GM13977 (cell line): ENCODE results near the gene HID1.
A peak's percentile ranks its signal among the peaks of the same experiment; 100 is the strongest.

Source experiments
- DNase-seq: peaks from one replicate; pipeline ENCODE4 v3.0.0; 2012; ENCODE audit warnings: low spot score
- in situ Hi-C: fragments of 300-500 bp; cut with MboI; formaldehyde crosslinking; loops from one replicate; pipeline ENCODE4 v1.12.0; 2022; ENCODE audit warnings: low sequenced_read_pairs, low pct_unique_long_range_greater_than_20kb, mixed read lengths, inconsistent platforms; ENCODE audit not compliant: unreplicated experiment
- TF ChIP-seq, protein P1 (sequence below): IDR thresholded peaks from 2 replicates; pipeline ENCODE4 v1.5.1; 2012; ENCODE audit warnings: mild to moderate bottlenecking, control low read depth; ENCODE audit not compliant: insufficient read depth; ENCODE audit errors: extremely low read depth, missing control alignments

Gene HID1

DNA sequence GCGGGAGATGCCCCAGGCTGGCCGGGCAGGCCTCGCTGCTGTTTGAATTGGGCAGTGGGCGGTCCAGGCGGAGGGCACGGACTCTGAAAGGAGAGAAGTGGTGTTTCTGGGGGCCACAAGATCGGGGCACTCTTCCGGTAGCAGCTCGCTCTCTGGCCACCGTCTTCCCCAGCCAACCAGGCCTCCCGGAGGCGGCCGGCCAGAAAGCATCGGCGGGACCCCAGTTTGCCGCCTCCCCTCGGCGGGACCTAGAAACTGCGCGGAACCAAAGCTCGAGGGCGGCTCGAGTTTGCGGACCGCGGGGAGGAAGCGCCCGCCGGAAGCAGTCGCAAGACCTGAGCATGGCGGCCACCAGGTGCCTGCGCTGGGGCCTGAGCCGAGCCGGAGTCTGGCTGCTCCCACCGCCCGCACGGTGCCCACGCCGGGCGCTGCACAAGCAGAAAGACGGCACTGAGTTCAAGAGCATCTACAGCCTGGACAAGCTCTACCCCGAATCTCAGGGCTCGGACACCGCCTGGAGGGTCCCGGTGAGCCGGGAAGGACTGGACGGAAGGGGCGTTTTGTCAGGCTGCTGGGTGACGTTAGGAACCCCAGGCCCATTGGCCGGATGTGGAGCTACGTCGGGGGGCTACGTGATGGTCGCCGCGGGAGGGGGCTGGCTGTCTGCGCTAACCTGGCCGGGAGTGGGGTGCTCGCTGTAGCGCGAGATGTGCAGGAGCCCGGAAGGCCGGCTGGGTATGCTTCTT, 40.0 kb upstream of the HID1 start, which contains the start of gene MRPL58:
Gene MRPL58 (plus strand): TSS at position 325 of the 746 bp plus-strand sequence. CDS start 17 bp downstream, at position 342.
- in situ Hi-C loops = no loop called here
- TF ChIP-seq, protein P1, sequence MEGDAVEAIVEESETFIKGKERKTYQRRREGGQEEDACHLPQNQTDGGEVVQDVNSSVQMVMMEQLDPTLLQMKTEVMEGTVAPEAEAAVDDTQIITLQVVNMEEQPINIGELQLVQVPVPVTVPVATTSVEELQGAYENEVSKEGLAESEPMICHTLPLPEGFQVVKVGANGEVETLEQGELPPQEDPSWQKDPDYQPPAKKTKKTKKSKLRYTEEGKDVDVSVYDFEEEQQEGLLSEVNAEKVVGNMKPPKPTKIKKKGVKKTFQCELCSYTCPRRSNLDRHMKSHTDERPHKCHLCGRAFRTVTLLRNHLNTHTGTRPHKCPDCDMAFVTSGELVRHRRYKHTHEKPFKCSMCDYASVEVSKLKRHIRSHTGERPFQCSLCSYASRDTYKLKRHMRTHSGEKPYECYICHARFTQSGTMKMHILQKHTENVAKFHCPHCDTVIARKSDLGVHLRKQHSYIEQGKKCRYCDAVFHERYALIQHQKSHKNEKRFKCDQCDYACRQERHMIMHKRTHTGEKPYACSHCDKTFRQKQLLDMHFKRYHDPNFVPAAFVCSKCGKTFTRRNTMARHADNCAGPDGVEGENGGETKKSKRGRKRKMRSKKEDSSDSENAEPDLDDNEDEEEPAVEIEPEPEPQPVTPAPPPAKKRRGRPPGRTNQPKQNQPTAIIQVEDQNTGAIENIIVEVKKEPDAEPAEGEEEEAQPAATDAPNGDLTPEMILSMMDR = peak; percentile 30
- peak; percentile 94 for DNase-seq

DNA sequence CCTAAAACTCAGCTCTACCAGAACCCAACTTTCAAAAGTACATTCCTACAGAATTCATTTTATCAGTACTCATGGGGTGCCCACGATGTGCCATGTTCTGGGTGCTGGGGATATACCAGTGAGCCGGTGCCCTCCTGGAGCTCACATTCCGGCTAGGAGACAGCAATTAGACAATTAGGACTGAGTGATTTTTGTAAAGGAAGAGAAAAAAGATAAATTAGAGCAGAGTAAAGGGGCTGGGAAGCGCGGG, 39.5 kb upstream of the HID1 start:
- no peak for DNase-seq
- in situ Hi-C loops = no loop called here
- TF ChIP-seq, protein P1 = no peak

DNA sequence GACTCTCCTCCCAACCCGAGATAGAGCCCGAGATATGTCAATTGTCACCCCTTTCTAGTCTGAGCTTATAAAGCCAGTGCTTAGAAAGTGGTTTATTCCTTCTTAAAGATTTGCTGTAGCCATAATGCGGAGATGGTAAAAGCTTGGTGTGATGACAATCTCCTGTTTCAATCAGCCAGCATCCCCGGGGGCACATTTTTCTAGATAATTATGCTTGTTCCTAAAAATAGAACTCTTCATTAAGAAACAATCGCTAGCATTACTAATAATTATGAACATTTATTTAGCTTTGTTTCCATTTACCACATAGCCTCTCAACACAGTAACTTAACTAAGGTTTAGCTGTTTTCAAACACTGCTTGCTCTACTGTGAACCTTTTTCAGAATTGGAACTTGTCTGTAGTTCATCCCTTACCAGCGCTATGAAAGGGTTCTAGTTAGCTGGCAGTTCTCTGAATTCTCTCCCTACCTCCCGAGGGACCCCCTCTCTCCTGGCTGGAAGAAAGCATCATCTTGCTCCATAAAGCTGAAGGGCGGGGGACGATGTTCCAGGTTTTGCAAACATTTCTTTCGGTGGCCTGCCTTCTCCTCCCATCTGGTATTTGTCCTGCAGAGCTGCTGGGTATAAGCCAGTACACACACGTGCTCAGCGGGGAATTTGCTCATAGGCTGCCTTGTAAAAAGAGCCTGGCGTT, 39.0 kb upstream of the HID1 start:
- peak; percentile 14 for DNase-seq
- TF ChIP-seq, protein P1 = no peak
- in situ Hi-C loops = no loop called here

DNA sequence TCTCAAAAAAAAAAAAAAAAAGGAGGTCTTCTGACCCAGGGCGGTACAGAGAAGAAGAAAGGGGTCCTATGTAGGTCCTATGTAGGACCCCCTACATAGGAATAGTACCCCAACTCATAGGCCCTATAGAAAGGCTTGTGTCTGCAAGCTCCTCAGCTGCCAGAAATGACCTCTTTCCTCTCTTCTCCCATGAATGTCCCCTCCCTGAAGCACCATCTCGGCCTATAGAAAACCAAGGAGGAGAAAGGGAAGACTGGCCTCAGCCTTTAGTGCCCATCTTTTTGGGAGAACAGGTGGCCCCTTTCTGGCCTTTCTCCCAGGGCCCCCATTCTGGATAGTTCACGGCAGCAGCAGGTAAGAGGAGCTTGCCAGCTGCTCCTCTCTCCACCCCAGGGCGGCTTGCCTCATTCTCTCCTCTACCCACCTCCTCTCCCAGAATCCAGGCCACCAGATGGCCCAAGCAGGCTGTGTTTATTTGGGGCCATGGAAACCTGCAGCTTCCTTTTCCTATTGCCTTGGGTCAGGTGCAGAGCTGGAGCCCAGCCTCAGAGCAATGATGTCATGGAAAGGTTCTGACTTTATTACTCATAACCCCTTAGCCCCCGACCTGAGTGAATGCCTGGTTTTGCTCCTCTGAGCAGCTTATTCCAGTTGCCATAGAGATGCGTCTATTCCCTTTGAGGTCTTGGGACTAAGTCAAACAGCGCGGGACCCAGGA, 38.3 kb upstream of the HID1 start:
- DNase-seq = peak; percentile 16
- TF ChIP-seq, protein P1 = no peak
- in situ Hi-C loops = no loop called here

DNA sequence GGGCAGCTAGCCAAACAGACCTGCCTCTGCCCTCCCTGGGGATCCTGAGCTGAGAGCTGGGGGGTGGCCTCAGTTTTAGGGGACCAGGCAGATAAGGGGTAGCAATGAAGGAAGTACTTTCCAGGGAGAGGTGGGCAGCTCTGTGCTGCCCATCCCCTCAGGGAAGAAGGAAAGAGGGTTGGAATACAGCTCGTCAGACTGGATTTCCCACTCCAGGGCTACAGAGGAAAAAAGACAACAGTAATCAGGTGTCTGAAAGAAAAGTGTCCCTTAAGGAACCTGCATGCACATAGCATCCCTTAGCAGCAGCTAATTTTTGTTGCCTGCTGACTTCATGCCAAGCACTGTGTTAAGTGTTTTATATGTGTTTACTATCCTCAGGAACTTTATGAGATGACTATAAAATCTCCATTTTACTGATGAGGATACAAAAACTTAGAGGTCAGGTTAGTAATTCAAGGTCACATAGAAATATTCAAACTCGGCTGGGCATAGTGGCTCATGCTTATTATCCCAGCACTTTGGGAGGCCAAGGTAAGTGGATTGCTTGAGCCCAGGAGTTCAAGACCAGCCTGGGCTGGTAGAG, 36.7 kb upstream of the HID1 start:
- TF ChIP-seq, protein P1 = no peak
- peak; percentile 17 for DNase-seq
- in situ Hi-C loops = no loop called here

DNA sequence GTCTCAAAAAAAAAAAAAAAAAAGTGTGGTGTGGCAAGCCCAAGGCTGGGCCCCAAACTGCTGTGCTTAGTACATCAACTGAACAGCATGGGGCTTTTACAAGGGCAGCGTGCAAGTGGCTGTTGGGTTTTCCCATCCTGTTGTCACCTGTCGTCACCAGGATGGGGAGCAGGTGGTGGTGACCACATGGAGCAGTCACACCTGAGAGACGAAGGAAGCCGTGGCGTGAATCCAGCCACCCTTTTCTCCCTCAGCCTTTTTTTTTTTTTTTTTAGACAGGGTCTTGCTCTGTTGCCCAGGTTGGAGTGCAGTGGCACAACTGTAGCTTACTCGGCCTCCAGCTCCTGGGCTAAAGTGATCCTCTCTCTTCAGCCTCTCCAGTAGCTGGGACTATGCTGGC, 35.8 kb upstream of the HID1 start:
- TF ChIP-seq, protein P1 = no peak
- DNase-seq = peak; percentile 44
- in situ Hi-C loops = no loop called here
